IPS DF 19.7 (cell line): ENCODE measurements around the gene RFC5.
"Not testable (repeated sequence)": the region's sequence is repeated elsewhere in the genome, so short reads cannot be mapped to it uniquely, and the experiment has no call there.

Source experiments
- DNase-seq: peaks from one replicate; pipeline ENCODE4 v3.0.0-alpha.2; 2013; ENCODE audit warnings: low read depth, low spot score

Gene RFC5

DNA sequence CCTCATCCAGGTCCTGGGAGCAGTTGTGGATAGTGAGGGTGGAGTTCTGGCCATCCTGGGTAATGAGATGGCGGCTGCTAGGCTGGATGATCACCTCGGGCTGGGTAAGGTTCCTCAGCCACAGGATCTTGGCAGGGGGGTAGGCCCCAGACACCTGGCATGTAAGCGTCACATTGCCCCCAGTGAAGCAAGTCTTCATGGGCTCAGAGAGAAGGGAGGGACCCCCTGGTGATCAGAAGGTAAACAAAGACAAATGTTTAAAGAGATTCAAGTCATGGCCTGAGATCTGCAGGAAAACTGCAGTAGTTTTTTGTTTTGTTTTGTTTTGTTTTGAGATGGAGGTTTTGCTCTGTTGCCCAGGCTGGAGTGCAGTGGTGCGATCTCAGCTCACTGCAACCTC is 57.3 kb downstream of the RFC5 start:
- no peak for DNase-seq

DNA sequence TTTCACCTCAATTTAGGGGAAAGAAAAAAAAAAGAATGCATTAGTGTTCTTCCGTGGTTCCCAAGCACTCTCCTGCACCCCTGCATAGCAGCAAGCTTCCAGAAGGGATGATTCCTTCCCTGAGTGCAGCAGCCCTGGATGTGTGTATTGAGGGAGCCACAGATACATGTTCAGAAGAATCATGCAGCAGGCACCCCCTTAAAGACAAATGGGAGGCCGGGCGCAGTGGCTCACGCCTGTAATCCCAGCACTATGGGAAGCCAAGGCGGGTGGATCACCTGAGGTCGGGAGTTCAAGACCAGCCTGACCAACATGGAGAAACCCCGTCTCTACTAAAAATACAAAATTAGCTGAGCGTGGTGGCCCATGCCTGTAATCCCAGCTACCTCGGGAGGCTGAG is 65.0 kb downstream of the RFC5 start:
- DNase-seq, result not testable (repeated sequence)
